ENCODE data around the gene ELF4.

The ELF4 gene

GRCh38 chrX:130120746-130121504 lies 10.6 kb upstream of the ELF4 start:
- ChIA-PET CTCF (interaction anchor here (0.6 to 2.1 kb wide), 8 partner anchors 12 to 508 kb away, joined by 3 to 13 read pairs (median 3); no protein-coding TSS in a partner anchor), POLR2A (interaction anchor here (0.7 to 1.7 kb wide), 3 partner anchors 13 to 50 kb away, joined by 3 to 4 read pairs (median 3); no protein-coding TSS in a partner anchor)
- peaks cover 0 to 15% of the 10 kb centered on the region in 2 experiments; a peak in 1 of 3 replicates for H3K36me3 ChIP-seq (ENCODE audit: control insufficient read depth in 2 of 2, insufficient read depth in 1 of 2, low read length in 2 of 2)
- no peaks in the 10 kb centered on the region for H3K9me3 ChIP-seq (ENCODE audit: control insufficient read depth, insufficient read depth, low read depth, low read length)
- no peaks in the 10 kb centered on the region; the same call in 1 of the 2 replicates for H3K4me1 ChIP-seq (ENCODE audit: control insufficient read depth, insufficient read depth, low read length)
- no peak overlapping the region; the same call in 1 of the 2 replicates for H3K27ac ChIP-seq (ENCODE audit: extremely low read depth, low read depth, low read length)
- peak overlapping the region; percentile 12 for H3K4me3 ChIP-seq (ENCODE audit: low read depth, low read length)
- no peak for TF ChIP-seq ZNF341 (tag by site-specific recombination; IDR thresholded peaks at IDR 0.05; ENCODE audit: low read depth)
- TF ChIP-seq ZBTB26 (tag by site-specific recombination; optimal IDR thresholded peaks at IDR 0.05) = peak; percentile 55
- TF ChIP-seq REST (tag by site-specific recombination; IDR thresholded peaks at IDR 0.05) = no peak
- no peak for TF ChIP-seq ZNF266 (tag by site-specific recombination; IDR thresholded peaks at IDR 0.05; ENCODE audit: low read depth)
- no peak for TF ChIP-seq ZNF645 (tag by site-specific recombination; IDR thresholded peaks at IDR 0.05)
- no peak for TF ChIP-seq WT1 (tag by site-specific recombination; IDR thresholded peaks at IDR 0.05)
- TF ChIP-seq ZFHX2 (tag by site-specific recombination; conservative IDR thresholded peaks at IDR 0.05) = peak; percentile 76
- no peak for TF ChIP-seq ZFP37 (tag by site-specific recombination; IDR thresholded peaks at IDR 0.05)
- no peak for TF ChIP-seq ZNF433 (tag by site-specific recombination; IDR thresholded peaks at IDR 0.05; ENCODE audit: low read depth)
- TF ChIP-seq ZNF501 (tag by site-specific recombination; IDR thresholded peaks at IDR 0.05) = peak; percentile 56; the same call in 1 of the 2 replicates
- TF ChIP-seq ZNF610 (tag by site-specific recombination; IDR thresholded peaks at IDR 0.05; ENCODE audit: borderline replicate concordance) = no peak
- TF ChIP-seq ZBTB11 (tag by site-specific recombination; conservative IDR thresholded peaks at IDR 0.05; ENCODE audit: low read depth) = peak; percentile 28; the same call in 1 of the 2 replicates
- no peak for TF ChIP-seq ZNF140 (tag by site-specific recombination; IDR thresholded peaks at IDR 0.05)
- TF ChIP-seq KLF7 (tag by site-specific recombination; IDR thresholded peaks at IDR 0.05; ENCODE audit: borderline replicate concordance) = no peak
- TF ChIP-seq ZNF585B (tag by site-specific recombination; IDR thresholded peaks at IDR 0.05) = no peak
- no peak for TF ChIP-seq ZNF211 (tag by site-specific recombination; IDR thresholded peaks at IDR 0.05; ENCODE audit: low read depth)
- peak; percentile 32; the same call in 1 of the 2 replicates for TF ChIP-seq ZNF335 (tag by site-specific recombination; conservative IDR thresholded peaks at IDR 0.05)
- TF ChIP-seq ZNF624 (tag by site-specific recombination; IDR thresholded peaks at IDR 0.05) = no peak
- TF ChIP-seq PATZ1 (tag by site-specific recombination; IDR thresholded peaks at IDR 0.05) = no peak; the same call in none of the 2 replicates
- no peak for TF ChIP-seq ZNF658 (tag by site-specific recombination; IDR thresholded peaks at IDR 0.05)
- no peak for TF ChIP-seq ATF2 (tag by site-specific recombination; IDR thresholded peaks at IDR 0.05; ENCODE audit: low read depth)
- no peak for TF ChIP-seq ZNF529 (tag by site-specific recombination; IDR thresholded peaks at IDR 0.05; ENCODE audit: insufficient replicate concordance)
